ENCODE data around the gene FCSK. TPM values are rescaled to one million over a fixed set of nuclear protein-coding genes. Genes with fewer than 3 reads are reported as not detected.
"Not testable (repeated sequence)": the region's sequence is repeated elsewhere in the genome, so short reads cannot be mapped to it uniquely, and the experiment has no call there.

The FCSK gene

DNA sequence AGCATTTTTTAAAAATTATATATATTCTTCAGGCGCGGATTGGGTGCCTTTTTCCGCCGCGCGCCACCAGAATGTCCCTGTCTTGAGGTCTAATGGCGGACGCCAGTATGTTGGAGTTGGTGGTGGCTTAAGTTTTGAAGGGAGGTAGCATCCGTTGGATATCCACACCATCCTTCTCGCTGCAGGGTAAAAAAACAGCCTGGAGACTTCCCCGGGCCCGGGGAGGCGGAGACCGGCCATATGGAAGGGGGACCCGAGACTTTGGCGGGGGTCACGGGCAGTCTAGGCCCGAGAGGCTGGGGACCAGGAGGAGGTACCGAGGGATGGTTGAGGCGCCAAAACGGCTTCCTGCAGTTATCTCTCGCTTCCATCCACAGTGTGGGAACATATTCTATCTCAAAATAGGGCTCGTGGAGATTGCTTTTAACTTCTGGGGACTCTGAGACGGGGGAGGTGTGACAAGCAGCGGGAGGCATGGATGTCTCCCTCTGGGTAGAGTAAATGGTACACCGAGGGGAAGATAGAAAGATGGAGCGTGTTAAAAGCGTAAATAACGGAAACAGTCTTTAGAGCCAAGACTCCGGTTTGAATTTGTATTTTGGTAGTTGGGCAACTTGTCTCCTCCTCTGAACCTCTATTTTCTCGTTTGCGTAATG is 69.5 kb downstream of the FCSK start, which contains the start of gene SF3B3:
SF3B3 (plus strand) TSS at position 74 of the 656 bp plus-strand sequence. CDS start 2,841 bp downstream, outside the sequence.
- Histone ChIP-seq H3K4me2 (ENCODE audit: low read length) (peak within 1 kb of the TSS; percentile 81), H3K4me3 (ENCODE audit: low read length) (peak within 1 kb of the TSS; percentile 94), H3K36me3 (ENCODE audit: insufficient read depth, low read length) (peaks cover 22% of the 10 kb centered on the region), H3K9me3 (replicated peaks; ENCODE audit: low read length) (no peaks in the 10 kb centered on the region), H3K27me3 (ENCODE audit: control insufficient read depth, insufficient read depth, low read length) (no peaks in the 10 kb centered on the region), H3K4me1 (ENCODE audit: control insufficient read depth, insufficient read depth, low read length) (peaks cover 47% of the 10 kb centered on the region), H3K9ac (ENCODE audit: low read depth, low read length) (peak within 1 kb of the TSS; percentile 99)

DNA sequence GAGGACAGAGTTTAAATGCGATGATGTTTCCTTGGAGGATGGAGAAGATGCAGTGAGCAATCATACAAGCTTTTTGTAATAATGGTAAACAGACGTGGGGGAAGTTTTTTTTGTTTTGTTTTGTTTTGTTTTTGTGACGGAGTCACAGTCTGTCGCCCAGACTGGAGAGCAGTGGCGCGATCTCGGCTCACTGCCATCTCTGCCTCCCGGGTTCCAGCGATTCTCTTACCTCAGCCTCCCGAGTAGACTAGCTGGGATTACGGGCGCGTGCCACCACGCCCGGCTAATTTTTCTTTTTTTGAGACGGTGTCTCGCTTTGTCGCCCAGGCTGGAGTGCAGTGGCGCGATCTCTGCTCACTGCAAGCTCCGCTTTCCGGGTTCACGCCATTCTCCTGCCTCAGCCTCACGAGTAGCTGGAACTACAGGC is 70.0 kb downstream of the FCSK start:
- peak overlapping the region; percentile 94 for H3K4me3 ChIP-seq (ENCODE audit: low read length)
- peak overlapping the region; percentile 81 for H3K4me2 ChIP-seq (ENCODE audit: low read length)
- peak overlapping the region; percentile 99 for H3K9ac ChIP-seq (ENCODE audit: low read depth, low read length)
- peaks cover 24% of the 10 kb centered on the region for H3K36me3 ChIP-seq (ENCODE audit: insufficient read depth, low read length)
- not testable (repeated sequence) for H3K9me3 ChIP-seq (replicated peaks; ENCODE audit: low read length); H3K27me3 ChIP-seq (ENCODE audit: control insufficient read depth, insufficient read depth, low read length)
- peaks cover 51% of the 10 kb centered on the region for H3K4me1 ChIP-seq (ENCODE audit: control insufficient read depth, insufficient read depth, low read length)

DNA sequence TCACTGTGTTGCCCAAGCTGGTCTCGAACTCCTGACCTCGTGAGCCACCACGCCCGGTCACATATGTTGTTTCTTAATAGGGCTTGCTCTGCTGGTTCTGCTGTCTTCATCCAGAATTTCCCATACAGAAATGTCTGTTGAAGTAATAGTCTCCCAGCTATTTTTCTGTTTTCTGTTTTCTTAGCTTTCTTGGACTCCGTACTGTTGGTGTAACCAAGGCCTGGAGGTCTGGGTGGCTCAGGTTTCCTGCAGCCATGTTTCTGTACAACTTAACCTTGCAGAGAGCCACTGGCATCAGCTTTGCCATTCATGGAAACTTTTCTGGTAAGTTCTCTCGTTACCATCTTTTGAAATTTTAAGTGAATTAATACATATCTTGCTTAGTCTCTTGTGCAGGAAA is 72.0 kb downstream of the FCSK start:
- H3K9ac ChIP-seq (ENCODE audit: low read depth, low read length), result peak overlapping the region; percentile 43
- H3K27me3 ChIP-seq (ENCODE audit: control insufficient read depth, insufficient read depth, low read length), result no peaks in the 10 kb centered on the region
- peaks cover 40% of the 10 kb centered on the region for H3K4me1 ChIP-seq (ENCODE audit: control insufficient read depth, insufficient read depth, low read length)
- peak overlapping the region; percentile 81 for H3K4me2 ChIP-seq (ENCODE audit: low read length)
- peak overlapping the region; percentile 50 for H3K4me3 ChIP-seq (ENCODE audit: low read length)
- H3K9me3 ChIP-seq (replicated peaks; ENCODE audit: low read length), result no peaks in the 10 kb centered on the region
- H3K36me3 ChIP-seq (ENCODE audit: insufficient read depth, low read length), result peaks cover 35% of the 10 kb centered on the region

DNA sequence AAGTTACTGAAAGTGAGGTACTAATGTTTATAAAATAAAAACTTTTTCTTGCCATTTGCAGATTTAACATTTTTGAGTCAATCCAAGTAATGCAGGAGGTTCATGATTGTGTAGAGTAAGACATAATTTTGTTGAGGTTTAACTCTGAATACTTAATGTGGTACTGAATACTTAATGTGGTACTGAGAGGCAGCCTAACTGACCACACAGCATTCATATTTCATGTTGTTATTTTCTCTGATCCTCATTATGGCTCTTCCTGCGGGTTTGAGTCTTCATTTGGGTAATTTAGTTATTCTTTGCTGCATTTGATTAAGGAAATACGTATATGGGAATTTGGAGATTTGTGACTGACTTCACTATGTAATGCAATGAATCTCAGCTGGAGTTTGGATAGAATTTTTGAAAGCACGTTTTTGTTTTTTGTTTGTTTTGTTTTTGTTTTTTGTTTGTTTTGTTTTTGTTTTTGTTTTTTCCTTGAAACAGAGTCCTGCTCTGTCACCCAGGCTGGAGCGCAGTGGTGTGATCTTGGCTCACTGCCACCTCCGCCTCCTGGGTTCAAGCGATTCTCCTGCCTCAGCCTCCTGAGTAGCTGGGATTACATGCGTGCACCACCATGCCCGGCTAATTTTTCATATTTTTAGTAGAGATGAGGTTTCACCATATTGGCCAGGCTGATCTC is 73.1 kb downstream of the FCSK start:
- Histone ChIP-seq H3K27me3 (ENCODE audit: control insufficient read depth, insufficient read depth, low read length) (no peaks in the 10 kb centered on the region), H3K9me3 (replicated peaks; ENCODE audit: low read length) (no peaks in the 10 kb centered on the region), H3K9ac (ENCODE audit: low read depth, low read length) (no peak overlapping the region), H3K4me2 (ENCODE audit: low read length) (peak overlapping the region; percentile 81), H3K36me3 (ENCODE audit: insufficient read depth, low read length) (peaks cover 43% of the 10 kb centered on the region), H3K4me1 (ENCODE audit: control insufficient read depth, insufficient read depth, low read length) (peaks cover 35% of the 10 kb centered on the region), H3K4me3 (ENCODE audit: low read length) (no peak overlapping the region)

DNA sequence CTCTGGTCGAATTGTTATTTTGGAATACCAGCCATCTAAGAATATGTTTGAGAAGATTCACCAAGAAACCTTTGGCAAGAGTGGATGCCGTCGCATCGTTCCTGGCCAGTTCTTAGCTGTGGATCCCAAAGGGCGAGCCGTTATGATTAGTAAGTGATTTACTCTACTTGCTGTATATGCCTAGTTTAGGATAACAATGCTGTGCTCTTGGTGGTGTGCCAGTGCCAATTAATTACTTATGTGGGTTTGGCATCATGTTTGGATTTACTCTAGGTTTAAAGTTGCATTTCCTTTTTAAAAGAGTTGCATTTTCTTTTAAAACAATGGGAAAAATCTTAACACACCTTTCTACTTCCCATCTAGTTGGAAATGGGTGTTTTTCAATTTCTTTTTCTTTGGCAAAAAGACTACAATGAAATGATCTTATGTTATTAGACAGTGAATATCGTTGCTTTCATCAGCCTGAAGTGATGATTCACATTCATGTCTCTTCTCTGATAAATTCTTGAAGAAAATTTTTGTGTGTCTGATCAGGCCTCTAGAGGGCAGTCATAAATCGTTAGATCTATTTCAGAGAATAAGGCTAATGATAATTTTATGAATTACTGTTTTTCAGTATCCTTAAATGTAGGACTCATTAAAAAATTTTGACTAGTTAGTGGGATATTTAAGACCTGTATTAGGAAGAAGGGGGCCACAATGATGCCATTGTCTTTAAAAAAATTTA is 74.8 kb downstream of the FCSK start:
- Histone ChIP-seq H3K9me3 (replicated peaks; ENCODE audit: low read length) (no peaks in the 10 kb centered on the region), H3K36me3 (ENCODE audit: insufficient read depth, low read length) (peaks cover 60% of the 10 kb centered on the region), H3K4me1 (ENCODE audit: control insufficient read depth, insufficient read depth, low read length) (peaks cover 34% of the 10 kb centered on the region), H3K27me3 (ENCODE audit: control insufficient read depth, insufficient read depth, low read length) (no peaks in the 10 kb centered on the region), H3K4me3 (ENCODE audit: low read length) (no peak overlapping the region), H3K9ac (ENCODE audit: low read depth, low read length) (peak overlapping the region; percentile 22), H3K4me2 (ENCODE audit: low read length) (peak overlapping the region; percentile 44)

Small RNA genes within 50 kb of the gene (small RNA-seq; reads per million reads assigned to genes)
- gene RNU6-23P (0.77 reads per million, percentile 14 among the genes with 10 or more reads in this experiment), gene RPS27P26 (not detected), gene SNORD111B (230 reads per million, percentile 98 among the genes with 10 or more reads in this experiment)

Measured in skeletal muscle satellite cell (primary cell).